Ovary (tissue), 3 donors: ENCODE results near the gene CCT5.

Source experiments
- CTCF ChIP-seq, 3 donors: fragments of 450-650 bp in 2 of 3; fragments of 200-600 bp in 1 of 3; IDR thresholded peaks; one replicate each; pipeline versions ENCODE4 v1.5.1 to v1.8.0; 2016 to 2022; ENCODE audit warnings: antibody characterized with exemption in 3 of 3, mild to moderate bottlenecking in 1 of 3
- EP300 ChIP-seq: sonication (generic); formaldehyde crosslinking; IDR thresholded peaks from one replicate; pipeline ENCODE4 v1.6.1; 2017; ENCODE audit warnings: antibody characterized with exemption
- POLR2A ChIP-seq: fragments of 450-650 bp; IDR thresholded peaks from one replicate; pipeline ENCODE4 v1.6.1; 2017; ENCODE audit warnings: antibody characterized with exemption, mild to moderate bottlenecking, moderate library complexity
- donor health status: DM: no; HTN: no; CAD: no.

- TF ChIP-seq CTCF (IDR thresholded peaks at IDR 0.05), result no peak
- no peak for TF ChIP-seq EP300
- no peak for TF ChIP-seq POLR2A
Measured at GRCh38 chr5:10306114-10306513, 56.0 kb downstream of the CCT5 start.
